Thymus (tissue), 11 donors: Measurements from ENCODE around the gene DMWD. TPM values are rescaled to one million over a fixed set of nuclear protein-coding genes. Genes with fewer than 3 reads are reported as not detected.

Experiments
- DNase-seq, 9 donors: peaks; one replicate each; pipeline ENCODE4 v3.0.0-alpha.2; 2013; ENCODE audit warnings: low spot score in 9 of 9, low read depth in 6 of 9, missing footprints in 1 of 9
- H3K27ac ChIP-seq, 2 donors: one replicate each; pipeline ENCODE4 v1.5.1; 2013; ENCODE audit warnings: control low read depth in 1 of 2, low read depth in 1 of 2, low read length in 1 of 2, mild to moderate bottlenecking in 1 of 2, moderate library complexity in 1 of 2
- H3K27me3 ChIP-seq, 2 donors: one replicate each; pipeline ENCODE4 v1.5.1; 2013; ENCODE audit warnings: low read length in 1 of 2; ENCODE audit not compliant: control insufficient read depth in 2 of 2, insufficient read depth in 1 of 2
- H3K36me3 ChIP-seq, 2 donors: one replicate each; pipeline ENCODE4 v1.5.1; 2013; ENCODE audit warnings: low read length in 1 of 2, mild to moderate bottlenecking in 1 of 2, moderate library complexity in 1 of 2; ENCODE audit not compliant: control insufficient read depth in 2 of 2, insufficient read depth in 2 of 2
- H3K4me1 ChIP-seq, 2 donors: one replicate each; pipeline ENCODE4 v1.5.1; 2013; ENCODE audit warnings: low read length in 2 of 2; ENCODE audit not compliant: control insufficient read depth in 2 of 2, insufficient read depth in 2 of 2
- H3K4me3 ChIP-seq, 2 donors: one replicate each; pipeline ENCODE4 v1.5.1; 2013; ENCODE audit warnings: low read length in 2 of 2, control low read depth in 1 of 2, mild to moderate bottlenecking in 1 of 2
- H3K9me3 ChIP-seq, 2 donors: one replicate each; pipeline ENCODE4 v1.5.1; 2013; ENCODE audit warnings: low read length in 1 of 2, mild to moderate bottlenecking in 1 of 2; ENCODE audit not compliant: control insufficient read depth in 2 of 2, insufficient read depth in 1 of 2
- WGBS: extraction: QIAGEN DNeasy Blood & Tissue Kit; methylation state at CpG from one replicate; pipeline ENCODE4 v1.1.7; 2013; 5-methylcytosine and 5-hydroxymethylcytosine counted together
- polyA plus RNA-seq: library from polyadenylated mRNA; stranded (reverse); fragments of 200-250 nt; gene quantifications from one replicate; pipeline ENCODE4 v1.2.3, GENCODE V29; 2013
- total RNA-seq: library from RNA; stranded (reverse); fragments of 120-200 nt; gene quantifications from one replicate; pipeline ENCODE4 v1.2.4, GENCODE V29; 2013
- donor health status: healthy.

The DMWD gene
- total and polyA plus RNA-seq, 2 donors: 12.4 to 18.1 TPM

GRCh38 chr19:45825917-45826893 lies 33.6 kb upstream of the DMWD start:
- H3K4me3 ChIP-seq: no peak overlapping the region
- H3K27me3 ChIP-seq: no peaks in the 10 kb centered on the region
- no peak for DNase-seq
- H3K9me3 ChIP-seq: no peaks in the 10 kb centered on the region
- WGBS: 89% methylated on average over 22 of the region's 22 CpGs
- H3K27ac ChIP-seq: no peak overlapping the region
- H3K4me1 ChIP-seq: no peaks in the 10 kb centered on the region
- H3K36me3 ChIP-seq: peaks cover 88 to 91% of the 10 kb centered on the region in 2 donors

DNA sequence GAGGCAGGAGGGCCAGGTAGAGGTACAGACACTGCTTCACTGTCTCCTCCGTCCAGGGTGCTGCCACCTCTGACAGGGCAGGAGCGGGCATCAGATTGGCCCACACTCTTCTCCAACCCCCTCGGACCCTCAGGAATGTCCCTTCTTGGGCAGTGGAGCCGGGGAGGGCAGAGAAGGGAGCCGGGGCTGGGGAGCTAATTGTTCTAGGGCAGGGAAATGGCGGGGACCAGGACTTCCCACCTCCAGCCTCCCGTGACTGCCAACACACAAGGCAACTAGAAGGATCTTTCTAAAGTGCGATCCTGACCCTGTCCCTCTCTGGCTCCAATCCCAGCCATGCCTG lies 32.6 kb upstream of the DMWD start:
- H3K9me3 ChIP-seq: no peaks in the 10 kb centered on the region
- H3K27me3 ChIP-seq: no peaks in the 10 kb centered on the region
- peaks cover 93 to 94% of the 10 kb centered on the region in 2 donors for H3K36me3 ChIP-seq
- no peak overlapping the region for H3K27ac ChIP-seq
- H3K4me1 ChIP-seq: no peaks in the 10 kb centered on the region
- no peak overlapping the region for H3K4me3 ChIP-seq
- DNase-seq: no peak
- WGBS: 96% methylated on average over 8 of the region's 8 CpGs

DNA sequence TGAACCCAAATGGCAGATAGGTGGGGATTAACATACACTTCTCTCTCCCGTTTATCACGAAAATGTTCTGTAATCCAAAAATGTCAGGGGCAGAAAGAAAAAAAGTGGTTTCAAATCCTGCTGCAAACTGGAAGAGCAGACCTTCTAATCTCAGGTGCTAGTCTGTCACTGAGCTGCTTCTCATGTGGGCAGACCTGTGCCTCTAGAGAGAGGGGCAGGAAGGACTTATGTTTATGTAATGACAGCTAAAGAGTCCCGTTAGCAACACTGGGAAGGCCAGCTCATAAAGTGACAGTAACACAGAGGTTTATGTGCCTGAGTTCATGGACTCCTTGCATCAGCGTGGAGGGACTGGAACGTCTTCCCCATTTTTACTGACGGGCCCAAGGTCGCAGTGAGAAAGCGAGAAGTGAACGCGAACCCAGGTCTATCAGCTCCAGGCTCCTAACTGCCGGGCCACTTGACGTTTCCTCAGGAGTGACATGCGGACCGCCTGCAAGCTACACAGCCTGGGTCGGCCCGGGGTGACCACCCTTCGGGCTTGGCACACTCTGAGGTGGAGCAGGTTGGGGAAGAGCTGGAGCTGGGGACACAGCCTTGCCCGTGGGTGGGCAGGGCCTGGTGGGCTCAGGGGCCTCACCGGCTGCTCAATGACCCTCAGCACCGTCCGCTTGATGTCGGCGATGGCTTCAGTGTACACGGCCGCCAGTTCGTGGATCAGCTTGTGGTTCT lies 32.1 kb upstream of the DMWD start:
- WGBS: 95% methylated on average over 26 of the region's 26 CpGs
- DNase-seq: no peak
- H3K4me1 ChIP-seq: no peaks in the 10 kb centered on the region
- H3K9me3 ChIP-seq: no peaks in the 10 kb centered on the region
- peaks cover 91 to 93% of the 10 kb centered on the region in 2 donors for H3K36me3 ChIP-seq
- H3K27me3 ChIP-seq: no peaks in the 10 kb centered on the region
- H3K27ac ChIP-seq: no peak overlapping the region
- no peak overlapping the region for H3K4me3 ChIP-seq

DNA sequence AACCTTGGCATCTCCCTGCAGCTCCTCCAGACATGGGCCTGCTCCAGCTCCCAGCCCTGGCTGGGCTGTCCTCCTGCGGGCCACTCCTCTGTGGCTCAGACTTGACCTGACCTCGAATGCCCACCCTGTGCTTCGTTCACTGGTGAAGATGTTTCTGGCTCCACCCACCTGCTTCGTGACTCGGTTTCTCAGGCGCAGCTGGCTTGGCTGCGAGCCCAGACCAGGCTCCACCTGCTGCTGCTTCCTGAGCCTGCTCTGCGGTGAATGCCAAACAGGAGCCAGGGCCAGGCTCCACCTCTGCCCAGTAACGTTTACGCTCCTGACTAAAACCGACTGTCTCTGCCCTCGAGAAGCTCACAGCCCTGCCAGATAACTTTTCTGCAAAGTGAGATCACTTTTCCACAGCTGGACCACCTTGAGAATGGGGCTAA lies 31.4 kb upstream of the DMWD start:
- H3K4me3 ChIP-seq: no peak overlapping the region
- peaks cover 86% of the 10 kb centered on the region in 2 donors for H3K36me3 ChIP-seq
- 87% methylated on average over 12 of the region's 12 CpGs for WGBS
- H3K27me3 ChIP-seq: no peaks in the 10 kb centered on the region
- H3K27ac ChIP-seq: no peak overlapping the region
- DNase-seq: no peak
- no peaks in the 10 kb centered on the region for H3K4me1 ChIP-seq
- H3K9me3 ChIP-seq: no peaks in the 10 kb centered on the region

DNA sequence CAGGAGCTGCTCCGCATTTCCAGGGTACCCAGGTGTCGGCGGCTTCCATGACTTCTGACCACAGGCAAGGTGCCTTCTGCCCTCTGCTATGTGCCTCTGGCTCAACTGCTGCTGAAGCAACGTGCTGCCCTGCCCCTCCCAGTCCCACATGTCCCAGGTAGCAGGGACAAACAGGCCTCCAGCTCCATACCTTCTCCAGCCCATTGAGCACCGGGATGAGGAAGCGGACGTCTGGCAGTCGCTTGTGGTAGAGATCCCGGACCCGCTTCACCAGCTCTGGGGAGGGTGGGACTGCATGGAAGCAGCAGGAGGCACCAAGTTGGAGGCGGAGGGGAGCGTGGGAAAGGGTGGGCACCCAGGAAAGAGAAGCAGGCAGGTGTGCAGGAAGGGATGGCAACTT lies 30.5 kb upstream of the DMWD start:
- Histone ChIP-seq H3K36me3 (peaks cover 77 to 78% of the 10 kb centered on the region in 2 donors), H3K9me3 (no peaks in the 10 kb centered on the region), H3K4me1 (no peaks in the 10 kb centered on the region), H3K4me3 (no peak overlapping the region), H3K27me3 (no peaks in the 10 kb centered on the region), H3K27ac (no peak overlapping the region)
- WGBS: 99% methylated on average over 12 of the region's 12 CpGs
- DNase-seq: no peak

DNA sequence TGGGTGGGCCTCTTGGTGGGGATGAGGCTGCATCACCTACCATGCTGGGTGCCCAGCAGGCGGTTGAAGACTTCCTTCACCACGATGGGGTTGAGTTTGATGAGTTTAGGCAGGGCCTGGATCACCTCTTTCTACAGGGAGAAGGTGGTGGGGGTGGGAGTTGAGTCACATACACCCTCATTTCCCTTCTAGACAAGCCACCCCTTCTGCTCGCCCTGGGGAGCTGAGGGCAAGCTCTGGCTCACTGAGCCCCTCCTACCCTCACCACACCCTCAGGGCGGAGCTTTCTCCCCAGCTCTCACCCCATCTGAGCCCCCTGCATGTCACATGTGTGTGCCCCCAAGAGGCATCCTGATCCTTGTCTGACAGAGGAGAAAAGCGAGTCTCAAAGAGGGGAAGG lies 30.1 kb upstream of the DMWD start:
- Histone ChIP-seq H3K4me3 (no peak overlapping the region), H3K4me1 (no peaks in the 10 kb centered on the region), H3K9me3 (no peaks in the 10 kb centered on the region), H3K27me3 (no peaks in the 10 kb centered on the region), H3K36me3 (peaks cover 73 to 76% of the 10 kb centered on the region in 2 donors), H3K27ac (no peak overlapping the region)
- WGBS: 94% methylated on average over 5 of the region's 5 CpGs
- DNase-seq: no peak

GRCh38 chr19:45821570-45821969 lies 28.9 kb upstream of the DMWD start:
- DNase-seq: no peak
- 90% methylated on average over 10 of the region's 10 CpGs for WGBS
- peaks cover 0 to 8% of the 10 kb centered on the region in 2 donors for H3K4me1 ChIP-seq

DNA sequence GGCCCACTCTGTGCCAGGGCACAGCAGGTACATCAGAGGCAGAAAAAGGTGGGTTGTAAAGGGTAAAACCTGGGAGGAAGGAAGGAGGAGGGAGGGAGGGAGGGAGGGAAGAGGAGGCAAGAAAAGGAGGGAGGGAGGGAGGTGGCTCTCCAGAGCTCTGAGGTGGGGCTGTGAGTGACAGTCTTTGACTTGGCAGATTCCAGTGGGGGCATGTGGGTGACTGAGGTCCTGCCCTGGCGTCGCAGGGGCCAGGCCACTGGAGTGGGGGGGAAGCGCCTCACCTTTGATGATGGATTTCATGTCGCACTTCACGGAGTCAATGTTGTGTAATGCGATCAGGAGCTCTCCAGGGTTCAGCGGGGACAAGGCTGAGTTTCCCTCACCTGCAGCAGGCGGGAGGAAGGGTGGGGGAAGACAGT lies 28.5 kb upstream of the DMWD start:
- peaks cover 0 to 9% of the 10 kb centered on the region in 2 donors for H3K4me1 ChIP-seq
- whole genome bisulfite sequencing: 93% methylated on average over 8 of the region's 8 CpGs
- H3K9me3 ChIP-seq: no peaks in the 10 kb centered on the region
- no peak overlapping the region for H3K27ac ChIP-seq
- no peak overlapping the region for H3K4me3 ChIP-seq
- no peak for DNase-seq
- peaks cover 56 to 63% of the 10 kb centered on the region in 2 donors for H3K36me3 ChIP-seq
- peaks cover 0 to 6% of the 10 kb centered on the region in 2 donors for H3K27me3 ChIP-seq

More at GRCh38 chr19:45821570-45821969, 28.9 kb upstream of the DMWD start:
- no peak overlapping the region for H3K4me3 ChIP-seq
- no peaks in the 10 kb centered on the region for H3K9me3 ChIP-seq
- peaks cover 61 to 68% of the 10 kb centered on the region in 2 donors for H3K36me3 ChIP-seq
- no peak overlapping the region for H3K27ac ChIP-seq
- H3K27me3 ChIP-seq: peaks cover 0 to 2% of the 10 kb centered on the region in 2 donors
